ENCODE data around the gene FXYD2.

Gene FXYD2

DNA sequence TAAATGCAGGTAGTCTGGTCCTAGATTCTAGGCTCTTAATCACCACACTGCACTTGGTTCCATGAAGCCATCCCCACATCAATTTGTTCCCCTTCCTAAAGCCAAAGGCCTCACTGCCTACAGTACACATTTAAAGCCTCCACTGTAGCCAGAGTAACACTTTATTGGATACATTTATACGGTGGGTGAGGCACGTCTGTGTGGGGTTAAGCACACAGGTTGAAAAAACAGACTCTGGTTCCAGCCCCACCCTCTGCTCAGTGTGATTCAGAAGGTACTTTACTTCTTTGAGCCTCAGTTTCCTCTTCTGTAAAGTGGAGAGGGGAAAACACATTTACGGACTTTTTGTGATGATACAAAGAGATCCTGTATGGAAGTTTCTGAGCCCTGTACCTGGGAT, 50.0 kb downstream of the FXYD2 start:
- DNase-seq (ENCODE audit: low read depth, low spot score), result no peak
- H3K27ac ChIP-seq, result no peak overlapping the region

DNA sequence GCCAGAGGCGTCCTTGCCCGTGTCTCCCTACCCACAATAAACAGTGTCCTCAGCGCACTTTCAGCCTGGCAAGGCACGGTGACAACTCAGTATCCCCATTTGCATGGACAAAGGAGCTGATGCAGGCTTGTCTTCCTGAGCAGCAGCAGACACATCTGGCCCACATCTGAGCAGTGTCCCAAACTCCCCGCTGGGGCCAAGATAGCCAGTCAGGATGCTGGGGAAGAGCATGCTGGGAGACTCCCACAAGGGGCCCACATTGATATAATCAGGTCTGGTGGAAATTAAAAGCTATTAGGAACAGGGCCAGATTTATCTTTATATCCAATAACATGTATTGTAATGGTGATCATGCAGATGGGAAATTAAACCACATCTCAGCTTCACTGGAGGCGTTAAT, 52.2 kb downstream of the FXYD2 start:
- no peak for DNase-seq (ENCODE audit: low read depth, low spot score)
- H3K27ac ChIP-seq, result no peak overlapping the region

DNA sequence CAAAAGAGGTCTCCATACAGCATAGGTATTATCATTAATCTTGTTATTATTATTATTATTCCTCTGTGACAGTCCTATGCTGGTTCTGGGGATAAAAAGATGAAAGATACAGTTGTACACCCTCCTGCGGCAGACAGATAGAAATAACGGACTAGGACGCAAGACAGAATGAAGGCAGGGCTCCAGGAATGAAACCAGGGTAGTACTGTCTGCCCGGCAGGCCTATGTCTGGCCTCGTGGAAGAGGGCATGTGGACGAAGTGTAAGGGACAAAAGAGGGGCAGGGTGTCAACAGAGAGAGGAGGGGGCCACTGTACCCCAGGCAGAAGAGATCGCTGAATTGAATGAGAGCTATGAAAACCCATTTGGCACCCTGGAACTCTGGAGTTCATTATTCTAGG, 52.7 kb downstream of the FXYD2 start:
- no peak for DNase-seq (ENCODE audit: low read depth, low spot score)
- H3K27ac ChIP-seq, result no peak overlapping the region

DNA sequence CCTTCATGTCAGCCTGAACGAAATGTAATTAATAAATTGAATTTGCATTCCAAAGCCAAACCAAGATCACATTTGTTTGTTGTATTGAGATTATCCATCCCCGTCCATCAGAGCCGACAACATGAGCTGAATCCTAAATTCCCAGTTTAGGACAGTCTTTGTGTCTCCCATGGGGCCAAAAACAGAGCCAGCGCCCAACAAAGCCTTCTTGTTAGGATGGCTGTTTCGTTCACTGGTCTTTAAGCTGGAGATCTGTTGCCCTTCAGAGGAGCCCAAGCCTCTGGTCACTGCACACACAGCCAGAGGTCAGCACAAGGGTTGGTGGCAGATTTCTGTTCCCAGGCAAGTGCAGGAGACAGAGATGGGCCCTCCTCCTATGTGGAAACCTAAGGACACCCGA, 53.3 kb downstream of the FXYD2 start:
- no peak for DNase-seq (ENCODE audit: low read depth, low spot score)
- no peak overlapping the region for H3K27ac ChIP-seq

DNA sequence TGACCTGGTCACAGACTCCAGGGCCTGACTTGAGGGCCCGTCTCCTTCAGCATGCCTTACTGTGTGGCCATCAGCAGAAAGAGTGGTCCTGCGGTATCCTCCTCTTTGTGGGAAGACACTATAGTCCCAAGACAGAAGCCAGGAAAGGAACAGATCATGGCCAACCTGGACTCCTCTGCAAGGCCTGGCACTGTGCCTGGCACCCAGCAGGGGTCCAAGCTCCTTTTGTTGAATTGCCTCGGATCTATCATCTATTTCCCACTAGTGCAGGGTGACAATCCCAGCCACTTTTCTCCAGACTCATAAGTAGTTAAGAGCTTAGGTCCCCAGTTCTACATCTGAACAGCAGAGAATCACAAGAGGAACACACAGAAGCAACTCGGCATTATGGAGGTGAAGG, 54.5 kb downstream of the FXYD2 start:
- no peak overlapping the region for H3K27ac ChIP-seq
- DNase-seq (ENCODE audit: low read depth, low spot score), result no peak

All from epithelial cell of prostate (primary cell).